ENCODE results near the gene ASNSD1. TPM values are rescaled to one million over a fixed set of nuclear protein-coding genes. Genes with fewer than 3 reads are reported as not detected.
"Not testable (repeated sequence)": the region's sequence is repeated elsewhere in the genome, so short reads cannot be mapped to it uniquely, and the experiment has no call there.

Gene ASNSD1
- total RNA-seq, 6 experiments from 2014 or later: 18.7 to 31.6 (median 27.0) TPM

- H3K36me3 ChIP-seq: no peaks in the 10 kb centered on the region
- ATAC-seq (no peak), DNase-seq (no peak)
- intact Hi-C loops (cut with DNase I): no loop called here
- H3K9me3 ChIP-seq: no peaks in the 10 kb centered on the region
- no peaks in the 10 kb centered on the region for H3K4me1 ChIP-seq
- H3K4me3 ChIP-seq: no peak overlapping the region
- 80% methylated on average over 1 of the region's 1 CpG for WGBS (ENCODE audit: insufficient coverage, low coverage, low lambda C conversion rate, missing lambda C conversion rate)
- no peak for TF ChIP-seq CTCF (IDR thresholded peaks at IDR 0.05)
- no peak for TF ChIP-seq POLR2A (IDR thresholded peaks at IDR 0.05)
- no peak overlapping the region for H3K27ac ChIP-seq
- H3K27me3 ChIP-seq: no peaks in the 10 kb centered on the region
Measured at GRCh38 chr2:189641002-189641401, 20.3 kb upstream of the ASNSD1 start.

GRCh38 chr2:189641590-189641989 lies 19.7 kb upstream of the ASNSD1 start:
- no peak for ATAC-seq
- Histone ChIP-seq H3K36me3 (no peaks in the 10 kb centered on the region), H3K27ac (no peak overlapping the region), H3K4me3 (no peak overlapping the region), H3K27me3 (no peaks in the 10 kb centered on the region), H3K4me1 (no peaks in the 10 kb centered on the region), H3K9me3 (no peaks in the 10 kb centered on the region)
- 86% methylated on average over 2 of the region's 2 CpGs for WGBS (ENCODE audit: insufficient coverage, low coverage, low lambda C conversion rate, missing lambda C conversion rate)
- TF ChIP-seq POLR2A (IDR thresholded peaks at IDR 0.05) (no peak), CTCF (IDR thresholded peaks at IDR 0.05) (no peak)
- DNase-seq: no peak
- intact Hi-C loops (cut with DNase I): no loop called here

- Histone ChIP-seq H3K36me3 (no peaks in the 10 kb centered on the region), H3K27me3 (no peaks in the 10 kb centered on the region), H3K27ac (no peak overlapping the region), H3K4me1 (no peaks in the 10 kb centered on the region), H3K9me3 (peaks cover 0 to 3% (median 0%) of the 10 kb centered on the region in 4 donors), H3K4me3 (no peak overlapping the region)
- TF ChIP-seq CTCF (IDR thresholded peaks at IDR 0.05) (no peak), POLR2A (IDR thresholded peaks at IDR 0.05) (no peak)
- ATAC-seq: no peak
- no peak for DNase-seq
- intact Hi-C loops (cut with DNase I): no loop called here
Measured at GRCh38 chr2:189646521-189646920, 14.7 kb upstream of the ASNSD1 start.

GRCh38 chr2:189648846-189649509 lies 12.3 kb upstream of the ASNSD1 start:
- no peak overlapping the region for H3K4me3 ChIP-seq
- no peak for DNase-seq
- no peaks in the 10 kb centered on the region for H3K36me3 ChIP-seq
- no peaks in the 10 kb centered on the region for H3K4me1 ChIP-seq
- H3K27me3 ChIP-seq: no peaks in the 10 kb centered on the region
- no peak for TF ChIP-seq POLR2A (IDR thresholded peaks at IDR 0.05)
- no peak for TF ChIP-seq CTCF (IDR thresholded peaks at IDR 0.05)
- peaks cover 0 to 3% (median 0%) of the 10 kb centered on the region in 4 donors for H3K9me3 ChIP-seq
- 60% methylated on average over 1 of the region's 1 CpG for WGBS (ENCODE audit: insufficient coverage, low coverage, low lambda C conversion rate, missing lambda C conversion rate)
- H3K27ac ChIP-seq: no peak overlapping the region
- ATAC-seq: no peak
- intact Hi-C loops (cut with DNase I): no loop called here

- ATAC-seq: no peak
- no peak overlapping the region for H3K4me3 ChIP-seq
- no peaks in the 10 kb centered on the region for H3K4me1 ChIP-seq
- TF ChIP-seq POLR2A (IDR thresholded peaks at IDR 0.05): no peak
- no peak for TF ChIP-seq CTCF (IDR thresholded peaks at IDR 0.05)
- H3K27me3 ChIP-seq: no peaks in the 10 kb centered on the region
- no peaks in the 10 kb centered on the region for H3K36me3 ChIP-seq
- intact Hi-C loops (cut with DNase I): no loop called here
- peaks cover 0 to 3% (median 0%) of the 10 kb centered on the region in 4 donors for H3K9me3 ChIP-seq
- no peak for DNase-seq
- H3K27ac ChIP-seq: no peak overlapping the region
Measured at GRCh38 chr2:189651284-189651683, 10.0 kb upstream of the ASNSD1 start.

- H3K27ac ChIP-seq; H3K9me3 ChIP-seq; H3K4me1 ChIP-seq; ATAC-seq; intact Hi-C loops (cut with DNase I); H3K36me3 ChIP-seq; H3K27me3 ChIP-seq; H3K4me3 ChIP-seq; DNase-seq: not testable (repeated sequence)
- WGBS (ENCODE audit: insufficient coverage, low coverage, low lambda C conversion rate, missing lambda C conversion rate): no CpG with 5 or more reads among the region's 29 CpGs
Measured at GRCh38 chr2:189653464-189653863, 7.8 kb upstream of the ASNSD1 start.

All from right lobe of liver (tissue), 6 donors.